Keratinocyte (primary cell): Measurements from ENCODE around the gene DNAH17. TPM values are rescaled to one million over a fixed set of nuclear protein-coding genes. Genes with fewer than 3 reads are reported as not detected.

Source experiments
- DNase-seq: peaks from one replicate; pipeline ENCODE4 v3.0.0-alpha.2; 2011; ENCODE audit warnings: low read depth, missing footprints, low spot score
- FAIRE-seq: peaks from 2 replicates; lab custom pipeline; 2011; peaks lifted over from hg19 to GRCh38; lab: Jason Lieb, UNC
- H2AFZ ChIP-seq: 2 replicates; pipeline ENCODE4 v1.6.0; 2012; ENCODE audit warnings: low read length, control low read depth, inconsistent platforms; ENCODE audit not compliant: control insufficient read depth
- H3K27ac ChIP-seq: 2 replicates; pipeline ENCODE4 v1.5.1; 2011; ENCODE audit warnings: low read length; ENCODE audit not compliant: control insufficient read depth, insufficient read depth
- H3K27me3 ChIP-seq: 3 replicates; pipeline ENCODE4 v1.6.0; 2011; ENCODE audit warnings: low read length; ENCODE audit not compliant: control insufficient read depth, insufficient read depth; ENCODE audit errors: extremely low read depth
- H3K36me3 ChIP-seq, 2 experiments: 2 replicates in 1 of 2; 3 replicates in 1 of 2; pipeline ENCODE4 v1.5.1; 2011; ENCODE audit warnings: low read length in 2 of 2, mild to moderate bottlenecking in 1 of 2; ENCODE audit not compliant: control insufficient read depth in 2 of 2, insufficient read depth in 2 of 2; ENCODE audit errors: extremely low read depth in 1 of 2
- H3K4me1 ChIP-seq: 3 replicates; pipeline ENCODE4 v1.5.1; 2011; ENCODE audit warnings: low read length; ENCODE audit not compliant: control insufficient read depth, insufficient read depth; ENCODE audit errors: extremely low read depth
- H3K4me2 ChIP-seq: 3 replicates; pipeline ENCODE4 v1.6.0; 2011; ENCODE audit warnings: low read depth, low read length; ENCODE audit not compliant: control insufficient read depth, insufficient read depth; ENCODE audit errors: extremely low read depth
- H3K4me3 ChIP-seq, 3 experiments: fragments of 200-600 bp in 1 of 3; sonication (generic) in 1 of 3; 2 replicates in 2 of 3; 3 replicates in 1 of 3; pipeline ENCODE4 v1.5.1; 2011 to 2016; ENCODE audit warnings: low read length in 3 of 3, mild to moderate bottlenecking in 3 of 3, control low read depth in 2 of 3, inconsistent platforms in 1 of 3, low read depth in 1 of 3, mixed read lengths in 1 of 3, mixed run types in 1 of 3, moderate library complexity in 1 of 3; ENCODE audit not compliant: control insufficient read depth in 2 of 3, insufficient read depth in 2 of 3; ENCODE audit errors: extremely low read depth in 1 of 3
- H3K79me2 ChIP-seq: 2 replicates; pipeline ENCODE4 v1.6.0; 2012; ENCODE audit warnings: low read length; ENCODE audit not compliant: control insufficient read depth, insufficient read depth
- H3K9ac ChIP-seq: 3 replicates; pipeline ENCODE4 v1.6.0; 2011; ENCODE audit warnings: low read length; ENCODE audit not compliant: control insufficient read depth, insufficient read depth; ENCODE audit errors: extremely low read depth
- H3K9me1 ChIP-seq: 3 replicates; pipeline ENCODE4 v1.6.0; 2011; ENCODE audit warnings: low read length; ENCODE audit not compliant: control insufficient read depth, insufficient read depth; ENCODE audit errors: extremely low read depth
- H3K9me3 ChIP-seq: 2 replicates; pipeline ENCODE4 v1.5.1; 2012; ENCODE audit warnings: low read depth, low read length; ENCODE audit not compliant: control insufficient read depth
- H4K20me1 ChIP-seq: 3 replicates; pipeline ENCODE4 v1.6.0; 2011; ENCODE audit warnings: low read length; ENCODE audit not compliant: control insufficient read depth, insufficient read depth; ENCODE audit errors: extremely low read depth
- CTCF ChIP-seq, 3 experiments: IDR thresholded peaks in 1 of 3; conservative IDR thresholded peaks in 1 of 3; optimal IDR thresholded peaks in 1 of 3; 2 replicates in 2 of 3; 3 replicates in 1 of 3; pipeline versions ENCODE3 to v1.5.1; 2011; ENCODE audit warnings: low read length in 3 of 3, mild to moderate bottlenecking in 3 of 3, moderate library complexity in 2 of 3, control low read depth in 1 of 3, inconsistent platforms in 1 of 3; ENCODE audit not compliant: insufficient read depth in 2 of 3; ENCODE audit errors: extremely low read depth in 1 of 3
- EZH2 ChIP-seq: IDR thresholded peaks from one replicate; pipeline ENCODE4 v1.6.1; 2012; ENCODE audit warnings: inconsistent platforms, mild to moderate bottlenecking, low read length, moderate library complexity
- dilution Hi-C: fragments of 300-500 bp; cut with MboI; formaldehyde crosslinking; loops from one replicate; pipeline ENCODE4 v1.7.0; 2020; ENCODE audit warnings: low sequenced_read_pairs; ENCODE audit not compliant: extremely low pct_ligation_motif_present
- polyA plus RNA-seq, 5 experiments: library from polyadenylated mRNA; depleted of rRNA in 3 of 5; stranded (reverse) in 3 of 5; stranded (forward) in 1 of 5; unstranded in 1 of 5; fragments of >200 nt; gene quantifications; 1 replicate in 1 of 5; 2 replicates in 3 of 5; 3 replicates in 1 of 5; pipeline versions ENCODE4 v1.2.1 to v1.2.3, GENCODE V29; 2011 to 2012; ENCODE audit warnings: missing spikeins in 2 of 5, low read depth in 1 of 5, low replicate concordance in 1 of 5

Gene DNAH17
- polyA plus RNA-seq, 1 donor (not counting 4 experiments of a cell fraction or from before 2014, with no cell fraction given): 0.16 TPM

GRCh38 chr17:78396441-78397337 lies 180.5 kb downstream of the DNAH17 start:
- no peak for FAIRE-seq
- Histone ChIP-seq H3K36me3 (peaks cover 36 to 68% of the 10 kb centered on the region in 2 experiments), H3K27me3 (no peaks in the 10 kb centered on the region), H3K9me3 (no peaks in the 10 kb centered on the region), H2AFZ (no peak overlapping the region), H3K9ac (no peak overlapping the region), H3K9me1 (peaks cover 4% of the 10 kb centered on the region), H3K4me3 (no peak overlapping the region), H3K27ac (no peak overlapping the region), H3K4me1 (peaks cover 28% of the 10 kb centered on the region), H4K20me1 (peaks cover 20% of the 10 kb centered on the region), H3K4me2 (no peak overlapping the region), H3K79me2 (peaks cover 41% of the 10 kb centered on the region)
- no peak for DNase-seq
- dilution Hi-C loops: no loop called here
- TF ChIP-seq CTCF (optimal IDR thresholded peaks at IDR 0.05 in 1 of 3, IDR thresholded peaks at IDR 0.05 in 1 of 3, conservative IDR thresholded peaks at IDR 0.05 in 1 of 3; ENCODE audit: extremely low read depth in 1 of 3, insufficient read depth in 2 of 3, low read length in 3 of 3) (no peak), EZH2 (no peak)

GRCh38 chr17:78395155-78395554 lies 182.0 kb downstream of the DNAH17 start:
- H3K4me1 ChIP-seq: peaks cover 36% of the 10 kb centered on the region
- TF ChIP-seq EZH2 (no peak), CTCF (optimal IDR thresholded peaks at IDR 0.05 in 1 of 3, IDR thresholded peaks at IDR 0.05 in 1 of 3, conservative IDR thresholded peaks at IDR 0.05 in 1 of 3; ENCODE audit: extremely low read depth in 1 of 3, insufficient read depth in 2 of 3, low read length in 3 of 3) (no peak)
- peaks cover 29 to 57% of the 10 kb centered on the region in 2 experiments for H3K36me3 ChIP-seq
- no peak overlapping the region for H3K9ac ChIP-seq
- FAIRE-seq (no peak), DNase-seq (no peak)
- no peak overlapping the region for H3K27ac ChIP-seq
- peaks cover 54% of the 10 kb centered on the region for H3K79me2 ChIP-seq
- no peak overlapping the region for H3K4me2 ChIP-seq
- H3K27me3 ChIP-seq: no peaks in the 10 kb centered on the region
- H2AFZ ChIP-seq: no peak overlapping the region
- peaks cover 21% of the 10 kb centered on the region for H4K20me1 ChIP-seq
- peaks cover 13% of the 10 kb centered on the region for H3K9me1 ChIP-seq
- H3K9me3 ChIP-seq: no peaks in the 10 kb centered on the region
- dilution Hi-C loops: no loop called here
- no peak overlapping the region for H3K4me3 ChIP-seq
